Hematopoietic multipotent progenitor cell treated with erythropoietin and hydrocortisone succinate and interleukin-3 and kit ligand, for 17 days (in vitro differentiated cells): ENCODE results near the gene MROH9.

Experiments used
- DNase-seq: peaks from one replicate; pipeline ENCODE4 v3.0.0-alpha.2; 2015; ENCODE audit warnings: low spot score

Gene MROH9

DNA sequence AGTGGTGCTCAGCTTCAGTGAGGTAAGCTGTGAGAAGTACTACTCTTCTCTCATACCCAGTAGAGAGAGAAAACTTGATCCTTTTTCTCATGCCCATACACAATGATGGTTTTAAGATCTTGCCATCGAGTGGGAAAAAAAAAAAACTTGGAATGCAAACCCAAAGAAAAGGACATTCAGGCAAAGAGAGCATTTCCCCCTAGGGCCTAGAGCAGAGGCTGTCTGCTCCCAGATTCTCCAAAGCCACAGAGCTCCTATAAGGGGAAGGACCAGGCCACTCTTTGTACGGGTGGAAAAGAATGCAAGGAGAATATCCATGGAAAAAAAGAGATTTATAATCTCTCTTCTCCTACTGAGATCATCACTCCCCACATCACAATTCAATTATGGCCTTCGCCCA, 34.9 kb downstream of the MROH9 start:
- DNase-seq, result no peak

DNA sequence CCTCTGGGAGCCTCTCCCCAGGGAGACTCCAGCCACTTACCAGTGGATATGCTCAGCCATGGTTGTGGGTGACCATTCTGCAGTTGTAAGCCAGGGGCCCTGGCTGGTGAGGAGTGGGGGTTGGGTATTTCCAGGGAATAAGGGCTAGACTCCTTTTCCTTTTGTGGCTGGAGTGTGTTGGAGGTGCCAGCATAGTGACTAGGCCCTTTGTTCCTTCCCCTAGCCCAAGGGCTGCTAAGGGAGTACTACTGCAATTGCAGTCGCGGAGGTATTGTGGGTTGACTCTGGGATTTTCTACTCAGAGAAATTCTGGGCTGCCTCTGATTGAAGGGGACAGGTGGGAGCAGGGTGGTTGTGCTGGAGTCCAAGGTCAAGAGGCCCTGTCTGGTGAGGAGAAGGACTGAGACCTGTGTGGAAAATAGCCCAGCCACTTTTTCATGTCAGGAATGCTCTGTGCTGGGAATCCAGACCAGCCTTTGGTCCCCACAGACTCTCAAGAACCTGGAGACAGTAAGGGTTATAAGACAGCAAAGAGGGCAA, 43.1 kb downstream of the MROH9 start:
- no peak for DNase-seq

DNA sequence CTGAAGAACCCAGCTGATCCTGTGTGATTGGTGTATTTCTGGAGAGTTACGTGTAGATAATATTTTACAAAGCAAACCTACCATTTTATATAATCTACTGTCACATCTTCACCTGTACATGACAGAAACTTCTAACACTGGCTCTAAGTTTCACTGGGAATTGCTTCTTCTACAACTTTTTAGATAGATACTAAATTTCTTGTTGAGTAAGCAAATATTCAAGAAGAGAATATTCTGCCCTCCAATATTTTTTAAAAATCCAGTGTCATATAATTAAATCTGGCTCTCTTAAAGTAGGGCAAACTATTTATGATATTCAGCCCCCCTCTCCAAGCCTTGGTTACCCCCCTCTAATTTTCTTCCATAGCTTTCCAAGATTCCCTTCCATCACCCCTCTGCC, 50.1 kb downstream of the MROH9 start:
- no peak for DNase-seq

DNA sequence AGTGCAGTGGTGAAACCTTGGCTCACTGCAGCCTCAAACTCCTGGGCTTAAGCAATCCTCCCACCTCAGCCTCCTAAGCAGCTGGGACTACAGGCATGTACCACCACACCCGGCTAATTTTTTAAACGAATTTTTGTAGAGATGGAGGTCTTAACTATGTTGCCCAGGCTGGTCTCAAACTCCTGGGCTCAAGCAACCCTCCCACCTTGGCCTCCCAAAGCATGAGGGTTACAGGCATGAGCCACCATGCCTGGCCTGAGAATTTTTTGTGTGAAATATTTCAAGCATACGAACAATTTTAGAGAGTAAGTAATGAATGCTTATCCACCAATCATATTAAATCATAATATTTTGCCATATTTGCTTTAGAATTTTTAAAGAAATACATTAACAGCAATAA, 51.6 kb downstream of the MROH9 start:
- no peak for DNase-seq

DNA sequence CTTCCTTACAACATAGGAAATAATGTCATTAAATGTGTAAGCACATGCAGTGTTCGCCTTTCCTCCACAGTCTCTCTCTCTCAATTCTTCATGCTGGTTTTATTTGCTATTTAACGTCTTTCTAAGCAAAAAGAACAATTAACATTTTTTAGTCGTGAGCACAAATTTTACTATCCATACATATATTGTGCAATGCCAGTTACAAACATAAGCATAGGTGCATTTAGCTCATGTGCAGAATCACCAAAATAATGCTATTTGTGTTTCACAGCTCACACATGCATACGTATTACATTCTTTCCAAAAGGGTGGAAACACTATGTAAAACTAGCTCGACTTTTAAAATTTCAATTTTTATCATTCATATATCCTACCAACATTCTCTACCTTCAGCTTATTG, 52.1 kb downstream of the MROH9 start:
- no peak for DNase-seq

DNA sequence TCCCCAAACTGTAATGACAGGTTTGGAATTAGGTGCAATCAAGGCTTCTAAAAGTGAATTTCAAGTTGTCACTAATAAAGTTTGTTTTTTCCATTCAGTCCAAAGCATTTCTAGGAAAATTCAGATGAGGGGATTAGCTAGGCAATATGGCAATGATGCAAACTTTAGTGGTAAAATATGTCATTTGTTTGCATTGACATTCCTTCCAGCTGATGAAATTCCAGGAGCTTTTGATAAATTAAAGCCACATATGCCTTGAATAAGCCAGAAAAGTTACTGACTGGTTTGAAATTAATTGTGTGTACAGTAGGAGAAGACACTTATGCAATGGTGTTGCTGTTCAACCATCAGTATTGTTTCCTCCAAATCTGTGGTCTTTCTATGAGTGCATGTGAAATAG, 57.8 kb downstream of the MROH9 start:
- DNase-seq, result no peak

DNA sequence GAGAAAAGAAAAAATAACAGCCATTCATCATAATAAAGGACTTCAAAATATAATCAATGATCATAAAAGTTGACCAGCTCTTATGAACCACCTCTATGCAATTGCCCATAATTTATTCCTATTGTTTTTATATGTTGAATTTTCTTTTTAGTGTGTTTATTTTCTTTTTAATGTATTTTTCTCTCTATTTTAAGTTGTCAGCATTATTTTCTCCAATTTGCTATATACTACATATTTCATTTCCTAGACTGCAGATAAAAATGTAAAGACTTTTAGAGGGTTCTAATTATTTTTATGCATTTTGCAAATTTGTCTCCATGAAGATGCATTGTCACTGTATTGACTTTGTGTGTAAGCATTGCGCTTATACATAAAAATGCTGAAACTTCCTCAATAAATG, 58.4 kb downstream of the MROH9 start:
- DNase-seq, result no peak

DNA sequence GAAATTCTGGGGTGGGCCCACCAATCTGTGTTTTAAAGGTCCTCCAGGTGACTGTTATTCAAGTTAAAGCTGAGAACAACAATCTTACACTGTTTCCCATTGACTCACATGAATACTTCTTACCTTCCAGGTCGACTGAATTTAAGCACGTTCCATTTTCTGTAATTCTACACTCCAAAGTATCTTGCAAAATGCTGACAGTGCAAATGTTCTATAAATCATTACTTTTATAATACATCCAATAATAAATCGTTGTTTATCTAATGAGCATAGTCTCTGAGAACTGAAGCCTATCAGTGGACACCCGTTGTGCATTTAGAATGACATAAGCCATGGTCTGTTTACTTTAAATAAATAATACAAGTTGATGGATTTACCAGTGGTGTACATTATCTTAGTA, 79.5 kb downstream of the MROH9 start:
- DNase-seq, result no peak

DNA sequence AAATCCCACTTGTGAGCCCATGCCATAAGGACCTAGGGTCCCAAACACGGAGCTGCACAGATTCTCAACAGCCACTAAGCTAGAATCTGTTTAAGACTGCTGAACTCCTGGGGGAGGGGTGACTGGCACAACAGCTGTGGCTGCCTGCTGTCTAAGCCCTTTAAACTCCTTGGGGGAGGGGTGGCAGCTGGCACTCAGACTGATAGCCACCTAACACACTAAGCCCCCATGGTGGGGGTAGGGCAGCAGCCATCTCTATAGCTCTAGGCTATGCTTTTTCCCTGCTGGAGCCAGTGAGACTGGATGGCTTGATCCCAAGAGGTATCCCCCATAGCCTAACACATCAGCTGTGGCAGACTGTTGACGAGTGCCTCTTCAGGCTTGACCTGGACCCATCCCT, 82.1 kb downstream of the MROH9 start:
- no peak for DNase-seq

DNA sequence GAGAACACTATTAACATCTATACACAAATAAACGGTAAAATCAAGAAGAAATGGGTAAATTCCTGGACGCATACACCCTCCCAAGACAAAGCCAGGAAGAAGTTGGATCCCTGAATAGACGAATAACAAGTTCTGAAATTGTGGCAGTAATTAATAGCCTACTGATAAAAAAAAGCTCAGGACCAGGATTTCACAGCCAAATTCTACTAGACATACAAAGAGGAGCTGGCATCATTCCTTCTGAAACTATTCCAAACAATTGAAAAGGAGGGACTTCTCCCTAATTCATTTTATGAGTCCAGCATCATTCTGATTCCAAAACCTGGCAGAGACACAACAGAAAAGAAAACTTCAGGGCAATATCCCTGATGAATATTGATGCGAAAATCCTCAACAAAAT, 84.6 kb downstream of the MROH9 start:
- DNase-seq, result no peak

DNA sequence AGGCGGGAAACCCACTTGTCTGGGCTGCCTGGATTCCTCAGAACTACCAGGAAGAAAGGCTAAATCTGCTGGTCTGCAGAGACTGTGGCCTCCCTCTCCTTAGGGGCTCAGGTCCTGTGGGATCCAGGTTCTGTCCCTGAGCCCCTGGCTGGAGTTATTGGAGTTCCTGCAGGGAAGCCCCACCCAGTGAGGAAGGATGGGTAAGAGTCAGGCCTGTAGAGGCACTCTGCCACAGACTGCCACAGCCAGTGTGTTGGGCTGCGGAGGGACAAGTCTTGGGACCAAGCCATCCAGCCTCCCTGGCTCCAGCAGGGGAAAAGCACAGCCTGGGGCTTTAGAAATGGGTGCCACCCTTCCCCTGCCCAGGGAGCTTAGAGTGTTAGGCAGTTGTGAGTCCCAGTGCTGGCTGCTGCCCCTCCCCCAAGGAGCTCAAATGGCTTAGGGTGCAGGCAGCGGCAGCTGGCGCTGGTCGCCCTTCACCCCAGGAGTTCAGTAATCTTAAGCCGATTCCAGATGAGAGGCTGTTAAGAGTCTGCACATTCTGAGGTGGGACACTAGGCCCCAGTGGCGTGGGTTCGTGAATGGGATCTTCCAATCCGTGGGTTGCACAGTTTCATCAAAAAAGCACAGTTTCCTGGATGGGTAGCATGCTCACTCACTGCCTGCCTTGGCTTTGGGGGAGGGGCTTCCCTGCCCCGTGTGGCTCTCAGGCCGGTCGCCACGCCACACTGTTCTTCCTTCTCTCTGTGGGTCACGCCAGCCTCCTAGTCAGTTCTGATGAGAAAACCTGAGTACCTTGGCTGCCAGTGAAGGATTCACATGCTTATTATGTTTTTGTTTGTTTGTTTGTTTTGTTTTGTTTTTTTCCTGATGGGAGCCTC, 97.7 kb downstream of the MROH9 start:
- DNase-seq, result no peak

DNA sequence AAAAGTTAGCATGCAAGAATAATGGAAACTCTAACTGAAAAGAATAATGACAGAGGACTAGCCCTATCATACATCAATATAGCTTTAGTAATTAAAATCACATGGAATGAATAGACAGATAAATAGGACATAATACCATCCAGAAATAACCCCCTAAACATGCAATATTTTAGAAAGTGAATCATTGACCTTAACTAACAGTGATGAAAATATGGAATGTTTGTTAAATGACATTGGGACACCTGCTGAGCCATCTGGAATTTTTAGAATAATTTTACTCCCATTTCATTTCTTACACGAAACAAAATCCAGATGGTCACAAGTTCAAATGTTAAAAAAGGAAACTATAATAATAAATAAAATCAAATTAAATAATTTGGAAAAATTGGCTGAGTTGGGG, 102.3 kb downstream of the MROH9 start:
- DNase-seq, result no peak

DNA sequence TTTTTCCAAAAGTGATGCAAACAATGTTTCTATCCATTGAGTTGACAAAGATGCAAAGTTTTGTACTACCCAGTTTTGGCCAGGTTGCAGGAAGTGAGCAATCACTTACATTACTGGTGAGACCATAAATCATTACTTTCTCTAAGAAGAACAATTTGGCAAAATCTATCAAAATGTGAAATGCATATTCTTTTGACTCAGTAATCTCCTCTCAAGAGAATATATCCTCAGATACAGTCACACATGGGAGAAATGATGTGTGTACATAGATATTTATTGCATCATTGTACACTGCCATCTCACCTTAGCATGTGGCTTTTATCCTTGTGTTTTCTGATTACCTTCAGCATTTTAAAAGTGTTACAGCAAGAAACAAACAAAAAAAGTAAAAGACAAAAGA, 103.0 kb downstream of the MROH9 start:
- DNase-seq, result no peak

DNA sequence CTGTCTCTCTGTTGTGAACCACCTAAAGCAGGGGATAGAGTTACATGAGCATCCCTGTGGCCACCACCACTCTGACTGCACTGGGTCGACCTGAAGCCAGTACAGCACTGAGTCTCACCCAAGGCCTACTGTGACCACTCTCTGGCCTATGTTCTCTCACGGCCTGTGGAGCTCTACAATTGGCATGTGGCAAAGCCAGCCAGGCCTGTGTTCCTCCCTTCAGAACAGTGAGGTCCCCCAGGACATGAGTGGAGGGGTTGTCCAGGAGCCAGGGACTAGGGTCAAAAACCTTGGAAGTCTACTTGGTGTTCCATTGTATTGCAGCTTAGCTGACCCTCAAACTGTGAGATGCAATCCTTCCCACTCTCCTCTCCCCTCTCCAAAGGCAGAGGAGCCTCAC, 112.7 kb downstream of the MROH9 start:
- DNase-seq, result no peak

DNA sequence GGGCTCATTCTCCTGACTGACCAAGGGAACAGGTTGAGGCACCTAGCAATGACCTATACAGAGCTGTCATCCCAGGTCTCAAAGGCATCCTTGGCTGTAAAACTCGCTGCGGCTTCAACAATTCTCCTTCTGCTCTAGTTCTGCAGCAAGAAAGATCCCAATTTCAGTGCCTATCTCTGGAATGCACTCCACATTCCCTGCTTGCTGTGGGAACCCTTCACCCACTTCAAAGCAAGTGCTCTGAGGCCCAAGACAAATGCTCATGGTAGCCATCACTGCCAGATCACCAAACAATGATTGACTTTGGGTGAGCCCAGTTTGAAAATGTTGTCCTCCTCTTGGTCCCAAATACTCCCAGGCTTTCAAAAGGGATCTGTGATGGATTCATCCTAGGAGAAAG, 117.6 kb downstream of the MROH9 start:
- DNase-seq, result no peak

DNA sequence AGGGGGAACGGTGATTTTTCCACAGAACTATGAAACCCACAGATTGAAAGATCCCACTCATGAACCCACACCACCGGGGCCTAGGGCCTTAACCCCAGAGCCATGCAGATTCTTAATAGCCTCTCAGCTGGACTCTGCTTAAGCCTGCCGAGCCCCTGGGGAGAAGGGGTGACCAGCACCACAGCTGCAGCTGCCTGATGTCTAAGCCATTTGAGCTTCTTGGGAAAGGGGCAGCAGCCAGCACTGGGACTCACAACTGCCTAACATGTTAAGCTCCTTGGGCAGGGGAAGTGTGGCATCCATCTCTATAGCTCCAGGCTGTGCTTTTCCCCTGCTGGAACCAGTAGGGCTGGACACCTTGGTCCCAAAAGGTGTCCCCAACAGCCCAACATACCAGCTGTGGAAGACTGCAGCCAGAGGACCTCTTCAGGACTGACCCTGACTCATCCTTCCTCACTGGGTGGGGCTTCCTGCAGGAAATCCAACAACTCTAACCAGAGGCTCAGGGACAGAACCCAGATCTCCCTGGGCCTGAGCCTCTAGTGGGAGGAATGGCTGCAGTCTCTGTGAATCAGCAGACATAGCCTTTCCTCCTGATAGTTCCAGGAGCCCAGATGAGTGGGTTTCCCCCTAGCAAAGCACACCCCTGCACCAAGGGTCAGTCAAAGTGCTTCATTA, 120.8 kb downstream of the MROH9 start:
- DNase-seq, result no peak

DNA sequence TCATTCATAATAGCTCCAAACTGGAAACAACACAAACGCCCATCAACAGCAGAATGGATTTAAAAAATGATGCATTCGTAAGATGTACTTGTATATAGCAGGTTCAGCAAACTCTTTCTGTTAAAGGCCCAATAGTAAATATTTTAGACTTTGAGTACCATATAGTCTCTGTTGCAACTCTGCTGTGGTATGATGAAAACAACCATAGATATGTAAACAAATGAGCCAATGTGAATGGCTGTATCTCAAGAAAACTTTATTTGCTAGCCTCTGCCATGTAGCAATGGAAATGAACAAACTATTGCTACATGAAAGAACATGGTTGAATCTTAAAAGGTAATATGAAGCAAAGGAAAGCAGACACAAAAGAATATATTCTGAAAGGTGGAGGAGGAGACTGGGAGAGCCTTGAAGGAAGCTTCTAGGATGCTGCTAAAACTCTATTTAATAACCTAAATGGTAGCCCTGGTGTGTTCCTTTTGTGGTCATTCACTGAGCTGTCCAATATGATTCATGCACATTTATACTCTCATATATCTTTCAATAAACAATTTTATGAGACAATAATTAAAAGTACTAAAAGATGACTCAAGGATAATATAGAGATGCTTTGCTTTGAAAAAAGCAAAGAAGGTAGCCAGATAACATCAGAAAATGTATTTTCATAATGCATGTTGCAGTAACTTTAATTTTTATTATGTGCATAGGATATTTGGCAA, 126.2 kb downstream of the MROH9 start:
- DNase-seq, result no peak

DNA sequence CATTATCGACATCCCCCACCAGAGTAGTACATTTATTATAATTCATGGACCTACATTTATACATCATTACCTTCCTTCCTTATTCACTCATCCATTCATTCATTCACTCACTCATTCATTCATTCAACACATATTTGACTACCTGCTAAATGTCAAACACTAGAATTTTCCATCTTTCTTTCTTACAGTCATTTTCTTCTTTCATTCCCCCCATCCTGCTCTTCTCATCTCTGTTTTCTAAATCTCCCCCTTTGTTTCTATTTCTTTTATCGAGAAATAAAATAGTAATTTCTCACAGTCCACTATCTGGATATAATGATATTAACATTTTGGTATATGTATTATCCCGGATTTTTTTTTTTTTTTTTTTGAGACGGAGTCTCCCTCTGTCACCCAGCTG, 127.6 kb downstream of the MROH9 start:
- DNase-seq, result no peak

DNA sequence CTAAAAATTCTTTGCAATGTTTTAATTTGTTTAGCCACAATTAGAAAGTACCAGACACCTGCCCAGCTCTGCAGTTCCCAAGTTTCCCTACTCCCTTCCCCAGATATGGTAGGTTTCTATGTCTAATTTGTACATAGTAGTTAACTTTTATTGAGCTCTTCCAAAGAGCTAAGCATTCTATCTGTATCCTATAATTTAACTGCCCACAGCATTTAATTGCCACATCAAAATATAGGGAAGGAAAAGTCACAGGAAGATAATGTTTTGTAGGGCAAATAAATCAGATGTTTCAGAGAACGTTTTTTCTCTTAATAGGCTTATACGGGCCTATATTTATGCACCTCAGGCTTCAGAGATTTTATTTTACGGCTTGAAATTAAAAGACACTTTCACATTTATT, 139.7 kb downstream of the MROH9 start:
- no peak for DNase-seq

DNA sequence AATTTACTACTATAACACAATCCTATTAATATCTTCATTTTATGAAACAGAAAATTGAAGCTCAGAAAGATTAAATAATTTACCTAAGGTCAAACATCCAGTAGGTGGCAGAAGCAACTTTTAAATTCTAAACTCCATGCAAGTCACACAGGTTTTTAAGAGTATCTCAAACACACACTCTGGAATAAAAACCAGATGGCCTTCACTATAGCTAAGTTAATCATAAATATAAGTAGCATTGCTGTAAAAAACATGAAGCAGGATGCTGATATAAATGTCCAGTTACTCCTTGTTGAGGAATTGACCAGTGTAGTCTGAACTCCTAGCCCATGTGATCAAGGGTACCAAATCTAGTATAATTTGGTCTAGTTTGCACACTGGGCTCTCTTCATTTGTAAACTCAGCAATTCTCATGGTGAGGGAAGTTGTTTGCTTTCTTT, 146.0 kb downstream of the MROH9 start:
- no peak for DNase-seq

DNA sequence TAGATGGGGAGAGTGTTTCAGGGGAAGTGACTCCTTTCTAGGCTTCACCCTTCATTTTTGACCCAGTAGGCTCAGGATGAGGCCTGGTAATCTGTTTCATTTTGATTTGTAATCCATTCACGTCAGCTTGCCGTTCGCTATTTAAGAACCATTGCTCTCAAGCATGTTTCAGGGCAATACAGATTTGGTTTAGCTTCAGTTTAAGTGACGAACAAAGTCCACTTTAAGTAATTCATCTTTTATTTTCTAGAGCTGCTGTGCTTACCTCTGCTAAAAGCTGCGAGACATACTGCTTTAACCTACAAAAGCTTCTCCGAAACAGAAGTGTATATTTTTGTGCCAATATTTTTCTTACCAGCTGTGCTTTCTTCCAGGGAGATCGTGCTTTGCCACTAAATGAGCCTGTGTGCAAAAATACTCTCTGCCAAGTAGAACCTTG, 146.4 kb downstream of the MROH9 start:
- DNase-seq, result no peak

DNA sequence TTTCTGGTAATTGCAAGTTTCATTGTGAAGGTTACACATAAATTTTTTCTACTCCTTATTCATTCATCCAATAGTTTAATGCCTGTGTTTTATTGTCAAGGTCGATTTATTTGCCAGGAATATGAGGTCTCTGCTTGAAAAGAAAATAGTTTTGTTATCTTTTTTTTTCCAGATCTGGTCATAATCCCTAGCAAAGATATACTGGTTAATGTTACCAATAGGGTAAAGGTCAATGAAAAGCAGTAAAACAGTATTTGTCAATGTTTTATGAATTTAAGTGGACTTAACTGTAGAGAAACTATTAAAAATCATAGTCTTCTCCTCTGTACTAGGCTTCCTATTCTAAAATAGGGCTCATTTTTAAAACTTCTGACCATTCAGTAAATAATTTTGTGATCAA, 147.3 kb downstream of the MROH9 start:
- DNase-seq, result no peak

DNA sequence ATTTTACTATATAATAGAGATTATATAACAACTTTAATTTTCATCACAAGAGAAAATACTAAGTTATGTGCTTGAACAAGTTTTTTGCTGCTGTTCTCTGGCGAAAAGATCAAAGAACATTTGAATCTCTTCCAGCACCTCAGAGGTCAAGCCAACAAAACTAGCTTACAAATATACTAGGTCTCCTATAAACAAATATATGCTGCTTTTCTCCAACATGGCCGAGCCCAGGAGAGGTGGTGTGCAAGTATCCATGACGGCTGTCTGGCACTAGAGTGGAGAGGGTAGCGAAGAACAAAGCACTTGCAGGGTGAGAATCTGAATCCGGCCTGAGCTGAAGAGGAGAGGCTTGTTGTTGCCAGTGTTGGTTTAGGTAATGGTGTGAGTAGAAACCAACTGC, 147.9 kb downstream of the MROH9 start:
- no peak for DNase-seq
